ENCODE data around the gene C1orf210. TPM values are rescaled to one million over a fixed set of nuclear protein-coding genes. Genes with fewer than 3 reads are reported as not detected.

The C1orf210 gene
- polyA plus RNA-seq, 1 donor (not counting 4 experiments of a cell fraction or from before 2014, with no cell fraction given) = 5.6 TPM

DNA sequence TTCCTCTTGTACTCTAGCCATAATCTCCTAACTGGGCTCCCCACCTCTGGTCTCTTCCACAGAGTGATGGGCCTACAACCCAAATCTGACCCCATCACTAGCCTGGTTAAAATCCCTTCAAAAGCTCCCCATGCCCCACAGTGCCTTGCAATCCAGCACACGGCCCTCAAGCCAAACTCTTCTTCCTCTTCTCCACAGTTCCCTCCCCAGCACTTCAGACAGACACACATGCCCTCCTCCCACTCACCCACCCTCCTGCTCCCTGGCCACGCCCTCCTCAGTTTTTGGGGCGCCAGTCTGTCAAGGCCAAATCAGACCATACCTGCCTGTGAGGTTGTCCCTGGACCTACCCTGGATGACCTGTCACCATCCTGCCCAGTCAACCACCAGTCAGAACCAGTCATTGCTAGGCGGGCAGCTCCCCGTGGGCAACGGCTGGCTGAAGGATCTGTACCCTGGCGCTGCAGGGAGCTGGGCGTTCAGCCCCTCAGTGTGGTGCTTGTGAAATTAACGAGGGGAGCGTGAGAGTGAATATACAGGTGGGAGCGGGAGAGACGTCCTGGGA, 753 bp downstream of the C1orf210 start:
- Histone ChIP-seq H3K9me3 (ENCODE audit: control insufficient read depth, low read depth, low read length) (no peaks in the 10 kb centered on the region), H3K79me2 (ENCODE audit: control insufficient read depth, insufficient read depth, low read length) (no peaks in the 10 kb centered on the region), H3K4me2 (ENCODE audit: control insufficient read depth, extremely low read depth, insufficient read depth, low read depth, low read length) (peak overlapping the region; percentile 78), H3K9me1 (ENCODE audit: control insufficient read depth, extremely low read depth, insufficient read depth, low read length) (no peaks in the 10 kb centered on the region), H3K36me3 (ENCODE audit: control insufficient read depth in 2 of 2, extremely low read depth in 1 of 2, insufficient read depth in 2 of 2, low read length in 2 of 2) (no peaks in the 10 kb centered on the region), H3K27ac (ENCODE audit: control insufficient read depth, insufficient read depth, low read length) (no peak overlapping the region), H3K4me3 (ENCODE audit: control insufficient read depth in 2 of 3, extremely low read depth in 1 of 3, insufficient read depth in 2 of 3, low read depth in 1 of 3, low read length in 3 of 3) (peak overlapping the region; percentile 49 to 88 (median 77)), H4K20me1 (ENCODE audit: control insufficient read depth, extremely low read depth, insufficient read depth, low read length) (no peaks in the 10 kb centered on the region), H3K4me1 (ENCODE audit: control insufficient read depth, extremely low read depth, insufficient read depth, low read length) (peaks cover 11% of the 10 kb centered on the region), H2AFZ (ENCODE audit: control insufficient read depth, low read length) (no peak overlapping the region), H3K9ac (ENCODE audit: control insufficient read depth, extremely low read depth, insufficient read depth, low read length) (no peak overlapping the region), H3K27me3 (ENCODE audit: control insufficient read depth, extremely low read depth, insufficient read depth, low read length) (no peaks in the 10 kb centered on the region)
- FAIRE-seq (no peak), DNase-seq (ENCODE audit: low read depth, low spot score) (no peak)
- dilution Hi-C loops (cut with MboI; ENCODE audit: extremely low pct_ligation_motif_present, low sequenced_read_pairs) = no loop called here
- TF ChIP-seq EZH2 (IDR thresholded peaks at IDR 0.05; ENCODE audit: low read length) (no peak), CTCF (optimal IDR thresholded peaks at IDR 0.05 in 1 of 3, IDR thresholded peaks at IDR 0.05 in 1 of 3, conservative IDR thresholded peaks at IDR 0.05 in 1 of 3; ENCODE audit: extremely low read depth in 1 of 3, insufficient read depth in 2 of 3, low read length in 3 of 3) (no peak)

- Histone ChIP-seq H3K4me2 (ENCODE audit: control insufficient read depth, extremely low read depth, insufficient read depth, low read depth, low read length) (no peak overlapping the region), H3K79me2 (ENCODE audit: control insufficient read depth, insufficient read depth, low read length) (no peaks in the 10 kb centered on the region), H3K27me3 (ENCODE audit: control insufficient read depth, extremely low read depth, insufficient read depth, low read length) (no peaks in the 10 kb centered on the region), H3K9me1 (ENCODE audit: control insufficient read depth, extremely low read depth, insufficient read depth, low read length) (no peaks in the 10 kb centered on the region), H2AFZ (ENCODE audit: control insufficient read depth, low read length) (no peak overlapping the region), H3K4me3 (ENCODE audit: control insufficient read depth in 2 of 3, extremely low read depth in 1 of 3, insufficient read depth in 2 of 3, low read depth in 1 of 3, low read length in 3 of 3) (no peak overlapping the region), H3K9ac (ENCODE audit: control insufficient read depth, extremely low read depth, insufficient read depth, low read length) (no peak overlapping the region), H3K27ac (ENCODE audit: control insufficient read depth, insufficient read depth, low read length) (no peak overlapping the region), H4K20me1 (ENCODE audit: control insufficient read depth, extremely low read depth, insufficient read depth, low read length) (no peaks in the 10 kb centered on the region), H3K4me1 (ENCODE audit: control insufficient read depth, extremely low read depth, insufficient read depth, low read length) (peaks cover 11% of the 10 kb centered on the region), H3K9me3 (ENCODE audit: control insufficient read depth, low read depth, low read length) (no peaks in the 10 kb centered on the region), H3K36me3 (ENCODE audit: control insufficient read depth in 2 of 2, extremely low read depth in 1 of 2, insufficient read depth in 2 of 2, low read length in 2 of 2) (no peaks in the 10 kb centered on the region)
- DNase-seq (ENCODE audit: low read depth, low spot score) = no peak
- TF ChIP-seq CTCF (optimal IDR thresholded peaks at IDR 0.05 in 1 of 3, IDR thresholded peaks at IDR 0.05 in 1 of 3, conservative IDR thresholded peaks at IDR 0.05 in 1 of 3; ENCODE audit: extremely low read depth in 1 of 3, insufficient read depth in 2 of 3, low read length in 3 of 3) = peak in 1 of 3 experiments; percentile 12
- no peak for TF ChIP-seq EZH2 (IDR thresholded peaks at IDR 0.05; ENCODE audit: low read length)
- dilution Hi-C loops (cut with MboI; ENCODE audit: extremely low pct_ligation_motif_present, low sequenced_read_pairs) = no loop called here
- FAIRE-seq = no peak
These were observed 1.3 kb downstream of the C1orf210 start for GRCh38 chr1:43284065-43284464.
